ENCODE data around the gene CAMK1D. TPM values are rescaled to one million over a fixed set of nuclear protein-coding genes. Genes with fewer than 3 reads are reported as not detected.
"Not testable (repeated sequence)": the region's sequence is repeated elsewhere in the genome, so short reads cannot be mapped to it uniquely, and the experiment has no call there.

Gene CAMK1D
- total and polyA plus RNA-seq, 11 donors, result 1.4 to 16.0 (median 2.5) TPM

DNA sequence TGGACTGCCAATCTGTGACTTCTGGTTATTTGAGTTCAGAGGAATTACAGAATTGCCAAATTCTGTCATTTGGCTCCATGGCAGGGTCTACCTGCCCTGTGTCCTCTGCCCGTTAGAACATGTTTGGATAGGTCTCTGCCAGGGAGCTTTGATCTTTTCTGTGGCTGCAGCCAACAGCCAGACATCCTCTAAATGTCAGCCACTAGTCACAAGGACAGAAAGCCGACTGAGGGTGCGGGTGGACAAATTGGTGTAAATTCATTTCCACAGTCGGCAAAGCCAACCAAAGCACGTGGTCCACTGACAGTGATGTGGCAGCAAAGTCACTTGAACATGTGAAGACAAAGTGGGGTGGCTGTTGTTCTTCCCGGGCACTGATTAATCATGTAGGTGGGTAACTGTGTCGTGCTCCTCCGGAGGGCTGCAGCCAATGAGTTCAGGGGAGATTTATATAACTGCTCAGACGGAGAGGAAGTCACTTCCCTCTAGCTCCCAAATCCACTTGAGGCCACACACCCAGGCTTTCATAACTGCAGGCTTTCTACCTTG is 26.7 kb upstream of the CAMK1D start:
- DNase-seq, result no peak
- intact Hi-C loops (cut with DNase I), result no loop called here
- Histone ChIP-seq H3K4me1 (no peaks in the 10 kb centered on the region), H3K27ac (no peak overlapping the region), H3K36me3 (no peaks in the 10 kb centered on the region), H3K27me3 (no peaks in the 10 kb centered on the region), H3K4me3 (no peak overlapping the region), H3K9me3 (no peaks in the 10 kb centered on the region)
- 63 to 75% (median 71%) methylated on average over 9 of the region's 9 CpGs for WGBS, 4 donors
- ATAC-seq, result no peak
- TF ChIP-seq, protein P1, sequence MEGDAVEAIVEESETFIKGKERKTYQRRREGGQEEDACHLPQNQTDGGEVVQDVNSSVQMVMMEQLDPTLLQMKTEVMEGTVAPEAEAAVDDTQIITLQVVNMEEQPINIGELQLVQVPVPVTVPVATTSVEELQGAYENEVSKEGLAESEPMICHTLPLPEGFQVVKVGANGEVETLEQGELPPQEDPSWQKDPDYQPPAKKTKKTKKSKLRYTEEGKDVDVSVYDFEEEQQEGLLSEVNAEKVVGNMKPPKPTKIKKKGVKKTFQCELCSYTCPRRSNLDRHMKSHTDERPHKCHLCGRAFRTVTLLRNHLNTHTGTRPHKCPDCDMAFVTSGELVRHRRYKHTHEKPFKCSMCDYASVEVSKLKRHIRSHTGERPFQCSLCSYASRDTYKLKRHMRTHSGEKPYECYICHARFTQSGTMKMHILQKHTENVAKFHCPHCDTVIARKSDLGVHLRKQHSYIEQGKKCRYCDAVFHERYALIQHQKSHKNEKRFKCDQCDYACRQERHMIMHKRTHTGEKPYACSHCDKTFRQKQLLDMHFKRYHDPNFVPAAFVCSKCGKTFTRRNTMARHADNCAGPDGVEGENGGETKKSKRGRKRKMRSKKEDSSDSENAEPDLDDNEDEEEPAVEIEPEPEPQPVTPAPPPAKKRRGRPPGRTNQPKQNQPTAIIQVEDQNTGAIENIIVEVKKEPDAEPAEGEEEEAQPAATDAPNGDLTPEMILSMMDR (IDR thresholded peaks at IDR 0.05), result no peak
- TF ChIP-seq POLR2A (IDR thresholded peaks at IDR 0.05), result no peak

DNA sequence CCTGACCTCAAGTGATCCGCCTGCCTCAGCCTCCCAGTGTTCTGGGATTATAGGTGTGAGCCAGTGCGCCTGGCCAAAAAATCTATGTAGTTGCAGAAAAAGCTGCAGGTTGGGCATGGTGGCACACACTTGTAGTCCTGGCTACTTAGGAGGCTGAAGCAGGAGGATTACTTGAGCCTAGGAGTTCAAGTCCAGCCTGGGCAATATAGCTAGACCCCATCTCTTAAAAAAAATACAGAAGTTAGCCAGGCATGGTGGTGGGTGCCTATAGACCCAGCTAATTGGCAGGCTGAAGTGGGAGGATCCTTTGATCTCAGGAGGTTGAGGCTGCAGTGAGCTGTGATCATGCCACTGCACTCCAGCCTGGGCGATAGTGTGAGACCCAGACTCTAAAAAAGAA is 24.8 kb upstream of the CAMK1D start:
- no peak for DNase-seq
- Histone ChIP-seq H3K27me3 (no peaks in the 10 kb centered on the region), H3K36me3 (no peaks in the 10 kb centered on the region), H3K4me3 (no peak overlapping the region), H3K27ac (no peak overlapping the region), H3K9me3 (no peaks in the 10 kb centered on the region), H3K4me1 (no peaks in the 10 kb centered on the region)
- intact Hi-C loops (cut with DNase I), result no loop called here
- WGBS, 4 donors, result 86 to 95% (median 94%) methylated on average over 3 of the region's 3 CpGs
- ATAC-seq, result no peak
- TF ChIP-seq, protein P1 (IDR thresholded peaks at IDR 0.05), result no peak
- no peak for TF ChIP-seq POLR2A (IDR thresholded peaks at IDR 0.05)

DNA sequence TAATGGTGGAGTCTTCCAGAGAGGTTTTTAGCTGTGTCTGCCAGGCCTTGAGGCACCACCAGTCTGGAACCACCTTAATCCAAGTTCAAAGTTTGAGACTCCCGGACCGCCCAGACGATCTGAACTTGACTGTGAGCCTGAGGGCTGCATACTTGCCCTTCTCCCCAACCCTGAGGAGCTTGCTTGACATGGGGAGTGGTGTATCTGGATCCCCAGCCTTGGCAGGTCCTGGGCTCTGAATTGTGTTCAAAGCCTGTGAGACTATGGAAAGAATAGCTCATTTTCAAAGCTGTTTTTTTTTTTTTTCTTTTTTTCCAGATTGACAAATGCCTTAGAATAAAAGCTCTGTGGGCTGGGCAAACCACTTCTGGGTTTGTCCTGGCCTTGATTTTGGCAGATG is 22.3 kb upstream of the CAMK1D start:
- no peaks in the 10 kb centered on the region for H3K4me1 ChIP-seq
- no peak for DNase-seq
- intact Hi-C loops (cut with DNase I), result no loop called here
- no peak overlapping the region for H3K4me3 ChIP-seq
- no peak for ATAC-seq
- WGBS, 4 donors, result 76 to 92% (median 89%) methylated on average over 3 of the region's 3 CpGs
- no peaks in the 10 kb centered on the region for H3K27me3 ChIP-seq
- no peaks in the 10 kb centered on the region for H3K9me3 ChIP-seq
- TF ChIP-seq, protein P1 (IDR thresholded peaks at IDR 0.05), result no peak
- TF ChIP-seq POLR2A (IDR thresholded peaks at IDR 0.05), result no peak
- no peak overlapping the region for H3K27ac ChIP-seq
- H3K36me3 ChIP-seq, result no peaks in the 10 kb centered on the region

DNA sequence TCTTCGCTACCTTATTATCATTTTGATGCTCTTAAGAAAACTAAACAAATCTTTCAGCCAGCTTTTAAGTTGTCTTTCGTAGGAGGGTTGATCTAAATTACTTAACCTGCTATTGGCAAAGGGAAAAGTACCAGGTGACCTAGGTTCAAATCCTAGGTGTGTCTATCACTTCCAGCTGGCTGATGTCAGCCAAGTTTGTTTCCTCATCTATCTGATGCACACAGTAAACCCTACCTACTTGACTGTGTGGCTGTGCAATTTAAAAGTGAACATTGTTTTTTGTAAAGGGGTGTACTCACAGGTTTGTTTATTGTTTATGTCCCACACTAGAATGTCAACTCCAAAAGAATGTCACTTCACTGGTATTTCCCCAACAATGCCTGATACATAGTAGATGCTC is 21.9 kb upstream of the CAMK1D start:
- no peak overlapping the region for H3K4me3 ChIP-seq
- TF ChIP-seq, protein P1 (IDR thresholded peaks at IDR 0.05), result no peak
- no peak for TF ChIP-seq POLR2A (IDR thresholded peaks at IDR 0.05)
- H3K27me3 ChIP-seq, result no peaks in the 10 kb centered on the region
- DNase-seq (no peak), ATAC-seq (no peak)
- intact Hi-C loops (cut with DNase I), result no loop called here
- no peaks in the 10 kb centered on the region for H3K36me3 ChIP-seq
- H3K27ac ChIP-seq, result no peak overlapping the region
- no peaks in the 10 kb centered on the region for H3K4me1 ChIP-seq
- WGBS, 4 donors, result 87 to 91% (median 90%) methylated on average over 2 of the region's 2 CpGs
- H3K9me3 ChIP-seq, result no peaks in the 10 kb centered on the region

DNA sequence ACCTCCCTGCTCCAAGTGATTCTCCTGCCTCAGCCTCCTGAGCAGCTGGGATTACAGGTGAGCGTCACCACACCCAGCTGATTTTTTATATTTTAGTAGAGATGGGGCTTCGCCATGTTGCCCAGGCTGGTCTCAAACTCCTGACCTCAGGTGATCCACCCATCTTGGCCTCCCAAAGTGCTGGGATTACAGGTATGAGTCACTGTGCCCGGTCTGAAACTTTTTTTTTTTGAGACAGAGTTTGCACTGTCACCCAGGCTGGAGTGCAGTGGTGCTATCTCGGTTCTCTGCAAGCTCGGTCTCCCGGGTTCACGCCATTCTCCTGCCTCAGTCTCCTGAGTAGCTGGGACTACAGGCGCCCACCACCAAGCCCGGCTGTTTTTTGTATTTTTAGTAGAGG is 21.0 kb upstream of the CAMK1D start:
- DNase-seq; H3K9me3 ChIP-seq; H3K4me3 ChIP-seq; H3K4me1 ChIP-seq; H3K27me3 ChIP-seq; ATAC-seq; H3K36me3 ChIP-seq; H3K27ac ChIP-seq; intact Hi-C loops (cut with DNase I): not testable (repeated sequence)
- WGBS, 4 donors, result 81 to 91% (median 88%) methylated on average over 8 to 9 of the region's 9 CpGs

All from heart left ventricle (tissue), 16 donors.